HFF-Myc (cell line): ENCODE results near the gene TTC28.

Experiments
- DNase-seq: peaks from one replicate; pipeline ENCODE4 v3.0.0-alpha.2; 2011; ENCODE audit warnings: low read depth; ENCODE audit errors: extremely low read depth
- H3K4me3 ChIP-seq: replicated peaks from 2 replicates; pipeline ENCODE4 v1.5.1; 2011; ENCODE audit warnings: low read depth, mild to moderate bottlenecking, control low read depth, low read length
- CTCF ChIP-seq: IDR thresholded peaks from 2 replicates; pipeline ENCODE4 v1.5.1; 2012; ENCODE audit warnings: mild to moderate bottlenecking, low read depth, low read length, control low read depth; ENCODE audit errors: missing control alignments

The TTC28 gene

GRCh38 chr22:28398981-28399380 lies 280.7 kb downstream of the TTC28 start:
- TF ChIP-seq CTCF: no peak
- no peak overlapping the region for H3K4me3 ChIP-seq
- DNase-seq: no peak

DNA sequence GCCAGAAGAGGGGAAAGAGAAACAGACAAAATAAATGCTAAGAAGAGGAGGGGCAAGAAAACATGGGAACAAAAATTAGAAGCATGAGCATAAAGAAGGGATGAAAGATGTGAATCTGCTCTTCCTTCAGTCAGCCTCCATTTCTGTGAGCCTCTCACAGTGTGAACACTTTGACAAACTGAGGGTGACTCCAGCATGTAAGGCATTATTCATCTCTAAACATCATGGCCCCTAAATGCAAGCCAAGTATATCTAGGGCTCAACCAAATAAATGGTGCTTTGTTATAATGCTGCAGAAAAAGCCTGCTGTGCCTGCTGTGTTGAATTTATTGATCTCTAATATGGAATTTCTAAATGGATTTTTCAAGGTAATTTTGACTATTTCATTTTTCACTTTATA lies 281.3 kb downstream of the TTC28 start:
- no peak overlapping the region for H3K4me3 ChIP-seq
- no peak for DNase-seq
- TF ChIP-seq CTCF: no peak

GRCh38 chr22:28397306-28397705 lies 282.3 kb downstream of the TTC28 start:
- no peak for DNase-seq

GRCh38 chr22:28395920-28396753 lies 283.5 kb downstream of the TTC28 start:
- no peak for DNase-seq
- TF ChIP-seq CTCF: no peak
- no peak overlapping the region for H3K4me3 ChIP-seq

More at GRCh38 chr22:28397306-28397705, 282.3 kb downstream of the TTC28 start:
- no peak for TF ChIP-seq CTCF
- H3K4me3 ChIP-seq: no peak overlapping the region

GRCh38 chr22:28395520-28395919 lies 284.1 kb downstream of the TTC28 start:
- H3K4me3 ChIP-seq: no peak overlapping the region
- TF ChIP-seq CTCF: no peak
- DNase-seq: no peak

DNA sequence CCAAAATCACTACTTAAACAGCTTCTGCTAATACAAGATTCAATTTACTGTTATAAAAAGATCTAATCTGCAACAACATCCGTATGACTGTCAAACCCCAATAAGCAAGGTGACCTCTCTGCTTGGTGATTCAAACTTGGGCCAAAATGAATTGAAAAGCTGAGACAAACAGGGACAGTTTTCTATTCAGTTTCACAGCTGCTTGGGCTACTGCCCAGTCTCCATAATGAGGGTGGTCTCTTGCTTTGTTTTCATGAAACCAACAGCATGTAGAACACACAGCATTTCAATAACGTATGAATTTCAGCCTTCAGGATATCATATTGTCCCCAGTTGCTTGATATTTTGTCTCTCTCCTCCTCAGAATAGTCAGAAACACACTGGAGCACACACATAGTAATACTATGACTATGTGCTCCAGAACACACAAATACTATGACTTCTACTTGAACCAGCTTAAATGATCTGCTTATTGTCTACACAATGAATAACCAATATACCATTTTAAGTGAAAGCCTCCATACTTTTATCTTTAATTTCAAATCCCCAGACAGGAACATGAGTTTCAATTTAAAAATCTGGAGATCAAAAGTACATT lies 285.0 kb downstream of the TTC28 start:
- no peak for TF ChIP-seq CTCF
- DNase-seq: no peak
- no peak overlapping the region for H3K4me3 ChIP-seq
